A549 (cell line): ENCODE data around the gene NDUFAF2. TPM values are rescaled to one million over a fixed set of nuclear protein-coding genes. Genes with fewer than 3 reads are reported as not detected.
A peak's percentile ranks its signal among the peaks of the same experiment; 100 is the strongest.

Experiments used
- ATAC-seq, 2 experiments: fragments of 200-7000 bp in 1 of 2; fragments of >200 bp in 1 of 2; cut with Nextera tagmentation in 1 of 2; cut with Tn5 transposase in 1 of 2; 3 replicates each; pipeline versions ENCODE4 v1.8.0 to v1.9.1; 2018 to 2020; ENCODE audit warnings: mild to moderate bottlenecking in 1 of 2, moderate library complexity in 1 of 2
- CTCF ChIA-PET: fragments of 300-600 bp; sonication (Branson Sonifier 250); formaldehyde crosslinking; extraction: SDS; loops from one replicate; lab custom pipeline; 2021; ENCODE audit warnings: antibody characterized with exemption, inconsistent platforms; lab: Yijun Ruan, JAX
- POLR2A ChIA-PET: fragments of 350-600 bp; formaldehyde crosslinking; extraction: SDS; loops from one replicate; lab custom pipeline; 2021; ENCODE audit warnings: antibody characterized with exemption, inconsistent platforms; lab: Yijun Ruan, JAX
- DNase-seq, 2 experiments: peaks; one replicate each; pipeline versions ENCODE4 v3.0.0 to v3.0.0-alpha.2; 2011 to 2016; ENCODE audit warnings: low read depth in 1 of 2, low spot score in 1 of 2
- FAIRE-seq: peaks from 2 replicates; lab custom pipeline; 2011; peaks lifted over from hg19 to GRCh38; lab: Jason Lieb, UNC
- H3K27ac ChIP-seq, 2 experiments: fragments of >200 bp; sonication (Bioruptor Twin); formaldehyde crosslinking; 3 replicates each; pipeline ENCODE4 v1.5.1; 2016 to 2017
- H3K4me1 ChIP-seq: fragments of >200 bp; sonication (Bioruptor Twin); formaldehyde crosslinking; 3 replicates; pipeline ENCODE4 v1.6.1; 2016
- H3K4me2 ChIP-seq: fragments of >200 bp; sonication (Bioruptor Twin); formaldehyde crosslinking; 3 replicates; pipeline ENCODE4 v1.6.1; 2016
- H3K4me3 ChIP-seq: fragments of >200 bp; sonication (Bioruptor Twin); formaldehyde crosslinking; 3 replicates; pipeline ENCODE4 v1.5.1; 2016
- H3K9me3 ChIP-seq: fragments of >200 bp; sonication (Bioruptor Twin); formaldehyde crosslinking; 3 replicates; pipeline ENCODE4 v1.6.1; 2016
- ATOH8 ChIP-seq: fragments of 250-450 bp; sonication (Bioruptor Pico); IDR thresholded peaks from 2 replicates; pipeline ENCODE4 v1.5.0; 2020; ENCODE audit warnings: low read depth, mild to moderate bottlenecking, moderate library complexity
- CBX2 ChIP-seq: fragments of 200-600 bp; sonication (generic); IDR thresholded peaks from 2 replicates; pipeline ENCODE4 v1.6.1; 2016; ENCODE audit warnings: low read depth, mild to moderate bottlenecking, borderline replicate concordance
- CBX8 ChIP-seq: fragments of 200-600 bp; sonication (generic); IDR thresholded peaks from 2 replicates; pipeline ENCODE4 v1.6.1; 2016
- CHD2 ChIP-seq: fragments of 150-350 bp; IDR thresholded peaks from 2 replicates; pipeline ENCODE4 v1.6.1; 2014; ENCODE audit warnings: low read length; ENCODE audit not compliant: partially characterized antibody
- CTCF ChIP-seq: fragments of >200 bp; sonication (Bioruptor Twin); formaldehyde crosslinking; IDR thresholded peaks from 3 replicates; pipeline ENCODE4 v1.5.1; 2016
- ELK1 ChIP-seq: fragments of 150-350 bp; IDR thresholded peaks from 2 replicates; pipeline ENCODE4 v1.6.1; 2014; ENCODE audit warnings: low read depth, mild to moderate bottlenecking, low read length
- EP300 ChIP-seq, 2 experiments: fragments of >200 bp; sonication (Bioruptor Twin); formaldehyde crosslinking; IDR thresholded peaks; 2 replicates in 1 of 2; 3 replicates in 1 of 2; pipeline ENCODE4 v1.6.1; 2016 to 2017
- FOXS1 ChIP-seq: fragments of 250-450 bp; sonication (Bioruptor Pico); IDR thresholded peaks from 2 replicates; pipeline ENCODE4 v1.5.0; 2020; ENCODE audit warnings: mild to moderate bottlenecking, moderate library complexity
- HDAC2 ChIP-seq: fragments of 200-600 bp; sonication (generic); IDR thresholded peaks from 2 replicates; pipeline ENCODE4 v1.6.1; 2016
- HES2 ChIP-seq: fragments of >200 bp; sonication (Bioruptor Twin); formaldehyde crosslinking; IDR thresholded peaks from 2 replicates; pipeline ENCODE4 v1.6.1; 2016
- KDM1A ChIP-seq: fragments of 200-600 bp; sonication (generic); IDR thresholded peaks from 2 replicates; pipeline ENCODE4 v1.6.1; 2016; ENCODE audit warnings: low read depth, mild to moderate bottlenecking
- MAFK ChIP-seq: fragments of 450-650 bp; IDR thresholded peaks from 2 replicates; pipeline ENCODE4 v1.6.1; 2014; ENCODE audit not compliant: partially characterized antibody
- NFE2L2 ChIP-seq: fragments of 150-350 bp; conservative IDR thresholded peaks from 2 replicates; pipeline ENCODE4 v1.6.1; 2014; ENCODE audit warnings: low read length
- NPAS2 ChIP-seq: fragments of 250-450 bp; sonication (Bioruptor Pico); IDR thresholded peaks from 2 replicates; pipeline ENCODE4 v1.8.0; 2022; ENCODE audit warnings: mild to moderate bottlenecking, moderate library complexity, borderline replicate concordance
- PHF8 ChIP-seq: fragments of 200-600 bp; sonication (generic); IDR thresholded peaks from 2 replicates; pipeline ENCODE4 v1.6.1; 2016; ENCODE audit warnings: low read depth, mild to moderate bottlenecking, antibody characterized with exemption, moderate library complexity, borderline replicate concordance
- RARB ChIP-seq: fragments of 250-450 bp; sonication (Bioruptor Pico); IDR thresholded peaks from 2 replicates; pipeline ENCODE4 v1.8.0; 2021; ENCODE audit warnings: mild to moderate bottlenecking, moderate library complexity
- RCOR1 ChIP-seq: fragments of 150-350 bp; IDR thresholded peaks from 2 replicates; pipeline ENCODE4 v1.6.1; 2014; ENCODE audit warnings: antibody characterized with exemption, low read length, low read depth
- RFX5 ChIP-seq: fragments of 450-650 bp; IDR thresholded peaks from 2 replicates; pipeline ENCODE4 v1.7.1; 2014; ENCODE audit warnings: antibody characterized with exemption, mild to moderate bottlenecking, moderate library complexity
- SMC3 ChIP-seq: fragments of >200 bp; sonication (Bioruptor Twin); formaldehyde crosslinking; IDR thresholded peaks from 3 replicates; pipeline ENCODE4 v1.6.1; 2018; ENCODE audit warnings: inconsistent platforms
- TFCP2L1 ChIP-seq: fragments of 250-450 bp; sonication (Bioruptor Pico); IDR thresholded peaks from 2 replicates; pipeline ENCODE4 v1.5.0; 2021; ENCODE audit warnings: mild to moderate bottlenecking
- ZC3H11A ChIP-seq: fragments of 450-650 bp; IDR thresholded peaks from 2 replicates; pipeline ENCODE4 v1.6.1; 2014; ENCODE audit warnings: antibody characterized with exemption, mild to moderate bottlenecking
- ZFP36 ChIP-seq: fragments of 450-650 bp; IDR thresholded peaks from 2 replicates; pipeline ENCODE4 v1.6.1; 2014; ENCODE audit warnings: borderline replicate concordance; ENCODE audit not compliant: partially characterized antibody
- ZNF302 ChIP-seq: fragments of 250-450 bp; sonication (Bioruptor Pico); IDR thresholded peaks from 2 replicates; pipeline ENCODE4 v1.9.0; 2021; ENCODE audit warnings: inconsistent platforms, mild to moderate bottlenecking, moderate library complexity
- WGBS: methylation state at CpG from one replicate; pipeline ENCODE4 v1.1.6; 2017; ENCODE audit errors: missing lambda C conversion rate; 5-methylcytosine and 5-hydroxymethylcytosine counted together
- polyA plus RNA-seq, 4 experiments: library from polyadenylated mRNA; depleted of rRNA in 3 of 4; stranded (reverse); fragments of >200 nt; fragmentation: RNase III in 1 of 4; extraction: RNeasy Plus Mini Kit Qiagen cat#74134 plus additional on column Dnase treatment in 1 of 4; gene quantifications; 2 replicates in 3 of 4; 3 replicates in 1 of 4; pipeline ENCODE4 v1.2.3, GENCODE V29; 2011 to 2017

The NDUFAF2 gene
- polyA plus RNA-seq, 2 of the 4 experiments (the other 2 are of a cell fraction): 66.1 to 83.7 TPM

- Histone ChIP-seq H3K27ac (no peak overlapping the region), H3K4me1 (no peaks in the 10 kb centered on the region), H3K4me2 (no peak overlapping the region), H3K9me3 (no peaks in the 10 kb centered on the region), H3K4me3 (no peak overlapping the region)
- FAIRE-seq (no peak), DNase-seq (peak in 1 of 2 experiments; percentile 18), ATAC-seq (no peak)
- ChIA-PET CTCF (interaction anchor here (0.7 to 1.6 kb wide), 5 partner anchors 14 to 1373 kb away, joined by 3 to 4 read pairs (median 3); partner anchors contain the start of gene DEPDC1B), POLR2A (no interaction called here)
- TF ChIP-seq ELK1: no peak
- TF ChIP-seq KDM1A: no peak
- TF ChIP-seq CHD2: no peak
- no peak for TF ChIP-seq CTCF
- no peak for TF ChIP-seq RCOR1
- no peak for TF ChIP-seq HDAC2
- no peak for TF ChIP-seq HES2
- TF ChIP-seq CBX8: no peak
- TF ChIP-seq RFX5: no peak
- no peak for TF ChIP-seq TFCP2L1 (CRISPR knock-in tag)
- no peak for TF ChIP-seq ZC3H11A
- TF ChIP-seq ZFP36: no peak
- no peak for TF ChIP-seq NPAS2 (CRISPR knock-in tag)
- no peak for TF ChIP-seq PHF8
- no peak for TF ChIP-seq ZNF302 (CRISPR knock-in tag)
- 93% methylated on average over 2 of the region's 2 CpGs for WGBS
These were observed 237.4 kb downstream of the NDUFAF2 start for GRCh38 chr5:61182449-61182848.

- ChIA-PET CTCF (no interaction called here), POLR2A (no interaction called here)
- DNase-seq (no peak), ATAC-seq (no peak), FAIRE-seq (no peak)
- Histone ChIP-seq H3K4me1 (no peaks in the 10 kb centered on the region), H3K4me3 (no peak overlapping the region), H3K27ac (no peak overlapping the region), H3K4me2 (no peak overlapping the region), H3K9me3 (no peaks in the 10 kb centered on the region)
- TF ChIP-seq MAFK: no peak
- TF ChIP-seq NPAS2 (CRISPR knock-in tag): no peak
- TF ChIP-seq FOXS1: no peak
- no peak for TF ChIP-seq HES2
- no peak for TF ChIP-seq EP300 (IDR thresholded peaks at IDR 0.05)
- TF ChIP-seq SMC3: no peak
- TF ChIP-seq CTCF: no peak
- no peak for TF ChIP-seq ATOH8
- TF ChIP-seq RARB (CRISPR knock-in tag): no peak
- no peak for TF ChIP-seq CBX2
- no peak for TF ChIP-seq HDAC2
- TF ChIP-seq NFE2L2: no peak
- 100% methylated on average over 1 of the region's 1 CpG for WGBS
These were observed 238.5 kb downstream of the NDUFAF2 start for GRCh38 chr5:61183538-61183937.
